GM19463 (cell line): ENCODE results near the gene ARID2.
A peak's percentile ranks its signal among the peaks of the same experiment; 100 is the strongest.

Experiments used
- ATAC-seq: cut with Tn5 transposase; IDR thresholded peaks from one replicate; pipeline ENCODE4 v1.9.1; 2021; ENCODE audit warnings: mild to moderate bottlenecking, moderate library complexity; ENCODE audit not compliant: unreplicated experiment

Gene ARID2

DNA sequence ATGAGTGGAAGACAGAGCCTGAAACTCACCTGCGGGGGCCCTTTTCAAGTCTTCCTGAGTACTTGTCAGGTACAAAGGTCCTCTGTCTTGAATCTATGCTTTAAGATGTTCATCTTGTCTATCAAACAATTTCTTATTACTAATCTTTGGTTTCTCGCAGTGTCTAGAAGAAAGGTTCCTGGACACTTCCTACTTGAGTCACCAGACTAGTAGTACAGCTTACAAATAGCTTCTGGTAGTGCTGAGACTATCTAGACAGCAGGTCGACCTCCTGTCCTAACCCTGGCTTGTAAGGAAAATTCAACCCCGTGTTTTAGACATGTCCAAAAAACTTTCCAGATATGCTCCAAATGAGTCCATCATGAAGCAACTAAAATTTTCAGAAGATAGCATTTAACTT lies 11.2 kb upstream of the ARID2 start:
- ATAC-seq, result no peak

DNA sequence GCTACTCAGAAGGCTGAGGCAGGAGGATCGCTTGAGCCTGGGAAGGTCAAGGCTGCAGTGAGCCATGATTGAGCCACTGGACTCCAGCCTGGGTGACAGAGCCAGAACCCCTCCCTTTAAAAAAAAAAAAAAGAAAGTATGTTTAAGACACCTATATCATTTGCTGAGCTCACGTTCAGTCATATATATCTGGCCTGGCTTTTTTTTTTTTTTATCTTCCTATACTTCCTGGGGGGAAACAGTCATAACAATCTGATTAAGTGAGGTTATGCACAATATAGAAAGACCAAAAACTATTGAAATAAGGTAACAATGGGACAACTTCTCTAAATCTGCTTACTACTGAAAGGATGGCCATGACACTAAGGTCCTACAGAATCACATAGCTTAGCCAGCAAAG lies 9.4 kb upstream of the ARID2 start:
- ATAC-seq, result no peak

GRCh38 chr12:45721369-45721768 lies 8.1 kb upstream of the ARID2 start:
- no peak for ATAC-seq

DNA sequence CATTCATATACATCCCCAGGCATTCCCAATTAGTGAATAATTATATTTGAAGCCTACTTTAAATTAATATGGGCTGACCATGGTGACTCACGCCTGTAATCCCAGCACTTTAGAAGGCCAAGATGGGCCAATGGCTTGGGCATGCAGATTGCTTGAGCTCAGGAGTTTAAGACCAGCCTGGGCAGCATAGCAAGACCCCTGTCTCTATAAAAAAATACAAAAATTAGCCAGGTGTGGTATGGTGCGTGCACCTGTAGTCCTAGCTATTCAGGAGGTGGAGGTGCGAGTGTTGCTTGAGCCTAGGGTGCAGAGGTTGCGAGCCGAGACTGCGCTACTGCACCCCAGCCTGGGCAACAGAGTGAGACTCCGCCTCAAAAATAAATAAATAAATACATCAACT lies 7.6 kb upstream of the ARID2 start:
- ATAC-seq, result no peak

DNA sequence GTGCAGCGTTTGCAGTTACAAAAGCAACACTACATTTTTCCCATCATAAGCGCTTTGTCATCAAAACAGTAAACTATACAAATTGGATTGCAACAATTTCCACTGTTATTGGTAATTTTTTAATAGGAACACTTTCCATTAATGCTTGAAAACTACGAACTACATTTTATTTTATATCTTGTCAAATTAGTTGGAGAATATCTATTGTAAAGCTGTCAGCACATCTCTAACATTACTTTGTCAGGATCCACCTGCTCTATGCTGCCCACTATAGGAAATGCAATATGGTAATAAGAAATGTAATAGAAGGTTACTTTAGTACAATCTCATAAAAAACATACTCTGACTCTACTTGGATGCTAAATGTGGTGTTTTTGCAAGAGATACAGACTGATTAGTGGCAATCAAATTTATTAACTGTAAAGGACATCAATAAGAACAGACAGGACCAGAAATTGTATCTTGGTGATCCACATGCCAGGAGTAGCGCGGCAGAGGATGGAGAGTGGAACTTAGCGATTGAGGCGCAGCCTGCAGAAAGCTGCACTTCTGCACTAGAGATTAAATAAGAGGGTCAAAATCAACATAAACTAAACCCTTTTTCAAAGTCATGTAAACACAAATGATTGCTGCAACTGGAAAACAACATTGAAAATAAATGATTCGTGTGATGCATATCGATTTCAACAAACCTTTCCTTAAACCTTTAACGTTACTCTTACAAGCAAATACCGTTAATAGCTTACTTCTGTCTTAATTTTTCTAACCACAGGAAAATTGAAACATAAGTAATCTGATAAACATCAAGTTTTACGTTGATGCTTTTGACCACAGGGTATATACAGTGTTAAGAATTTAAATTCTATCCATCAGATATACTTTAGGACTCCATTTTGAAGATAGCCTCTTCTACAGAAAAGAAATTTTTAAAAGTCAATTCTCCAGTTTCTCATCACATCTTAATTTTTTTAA lies 3.6 kb upstream of the ARID2 start:
- no peak for ATAC-seq

GRCh38 chr12:45726603-45727300 lies 2.8 kb upstream of the ARID2 start:
- ATAC-seq, result no peak

- peak; percentile 50 for ATAC-seq
Measured at GRCh38 chr12:45727301-45727979, 2.1 kb upstream of the ARID2 start.

- no peak for ATAC-seq
Measured at GRCh38 chr12:45727980-45728629, 1.4 kb upstream of the ARID2 start.

GRCh38 chr12:45728630-45729232 lies 775 bp upstream of the ARID2 start:
- peak; percentile 51 for ATAC-seq

GRCh38 chr12:45730084-45730347 lies 510 bp downstream of the ARID2 start:
- ATAC-seq, result no peak

DNA sequence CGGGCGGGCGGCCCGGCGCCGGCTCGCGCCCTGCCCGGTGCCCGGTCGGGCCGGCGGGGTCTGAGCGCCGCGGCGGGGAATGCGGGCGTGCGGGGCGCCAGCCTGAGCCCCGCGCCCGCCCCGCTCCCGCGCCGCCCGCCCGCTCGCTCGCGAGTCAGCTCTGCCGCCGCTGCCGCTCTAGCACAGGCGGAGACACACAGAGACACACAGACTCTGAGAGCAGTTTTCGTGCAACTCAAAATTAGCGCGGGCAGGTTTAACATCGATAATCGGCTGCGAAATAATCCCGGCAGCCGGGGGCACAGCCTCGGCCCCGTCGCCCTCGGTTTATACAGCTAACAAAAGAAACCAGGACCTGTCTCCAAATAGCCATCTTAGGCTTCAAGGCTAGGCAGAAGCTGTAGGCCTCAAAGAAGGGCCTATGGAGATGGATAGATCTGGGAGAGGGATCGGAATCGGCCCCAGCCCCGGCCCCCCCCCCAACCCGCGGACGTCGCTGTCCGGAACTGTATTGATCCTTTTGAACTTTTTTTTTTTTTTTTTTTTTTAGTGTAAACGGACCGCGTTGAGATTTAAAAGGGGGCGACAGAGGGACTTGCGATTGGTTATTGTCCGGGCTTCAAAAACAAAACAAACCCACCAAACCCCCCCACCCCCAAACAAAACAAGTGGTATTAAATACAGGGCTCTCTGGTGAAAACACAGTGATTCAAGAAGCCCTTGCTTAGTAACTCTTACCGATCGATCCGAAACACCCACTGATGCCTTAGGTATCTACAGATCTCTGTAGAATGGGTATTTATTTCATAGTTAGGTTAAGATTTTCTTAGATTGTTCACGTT lies 1.1 kb downstream of the ARID2 start:
- ATAC-seq, result no peak

DNA sequence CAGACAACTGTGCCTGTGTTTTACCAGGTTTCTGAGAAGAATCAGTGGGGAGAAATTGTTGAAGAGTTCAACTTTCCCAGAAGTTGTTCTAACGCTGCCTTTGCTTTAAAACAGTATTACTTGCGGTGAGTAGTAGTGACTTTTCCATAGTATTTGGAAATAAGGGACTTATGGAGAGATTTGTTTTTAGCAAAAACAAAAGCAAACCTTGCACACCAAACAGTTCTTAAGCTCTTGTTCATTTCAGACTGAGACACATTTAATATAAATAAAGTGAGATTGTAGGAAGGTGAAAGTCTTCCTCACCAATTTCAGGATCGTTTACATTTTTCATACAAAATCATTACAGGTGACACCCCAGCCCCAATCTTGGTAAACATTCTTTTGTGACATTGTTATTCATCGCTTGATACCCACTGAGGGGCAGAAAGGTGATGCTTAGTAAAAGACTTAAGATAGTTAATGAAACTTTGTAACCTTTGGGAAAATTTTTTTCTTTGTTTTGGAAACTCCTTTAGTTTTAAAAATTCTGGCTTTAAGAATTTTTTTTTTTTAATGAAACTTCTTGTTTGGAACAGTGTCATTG lies 1.8 kb downstream of the ARID2 start:
- no peak for ATAC-seq

- no peak for ATAC-seq
Measured at GRCh38 chr12:45732250-45732649, 2.7 kb downstream of the ARID2 start.

DNA sequence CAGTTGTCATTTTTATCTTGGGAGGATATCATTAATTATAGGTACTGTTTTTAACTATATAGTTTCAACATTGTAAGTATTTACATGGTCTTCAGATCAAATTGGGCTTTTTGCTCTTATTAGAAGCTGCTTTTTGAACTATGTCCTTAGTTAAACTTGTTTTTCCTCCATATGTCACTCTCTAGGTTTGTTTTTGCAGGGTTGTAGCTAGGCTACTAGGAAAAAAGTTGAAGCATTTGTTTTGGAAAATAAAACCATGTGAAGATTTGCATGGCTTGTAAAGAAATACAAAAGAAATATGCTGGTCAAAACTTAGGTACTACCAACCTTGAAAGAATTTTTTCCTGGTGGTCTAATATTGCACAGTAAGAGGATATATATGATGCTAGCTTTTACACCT lies 3.4 kb downstream of the ARID2 start:
- no peak for ATAC-seq

GRCh38 chr12:45737638-45738037 lies 8.1 kb downstream of the ARID2 start:
- ATAC-seq, result no peak

DNA sequence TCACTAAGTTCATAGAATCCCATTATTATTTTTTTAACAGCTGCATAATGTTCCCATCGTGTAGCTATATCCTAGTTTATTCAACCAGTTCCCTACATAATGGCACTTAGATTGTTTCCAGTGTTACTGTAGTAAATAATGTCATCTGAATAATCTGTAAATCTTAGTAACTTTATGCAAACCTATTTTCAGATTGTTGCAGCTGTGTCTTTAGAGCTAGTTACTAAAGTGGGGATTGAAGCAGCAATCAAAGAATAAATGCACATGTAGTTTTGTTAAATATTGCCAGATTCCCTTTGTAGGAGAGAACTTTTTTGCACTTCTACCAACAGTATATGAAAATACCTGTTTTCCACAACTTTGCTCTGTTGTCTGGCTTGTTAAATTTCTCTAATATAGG lies 13.1 kb downstream of the ARID2 start:
- no peak for ATAC-seq

- ATAC-seq, result no peak
Measured at GRCh38 chr12:45743247-45743646, 13.7 kb downstream of the ARID2 start.

DNA sequence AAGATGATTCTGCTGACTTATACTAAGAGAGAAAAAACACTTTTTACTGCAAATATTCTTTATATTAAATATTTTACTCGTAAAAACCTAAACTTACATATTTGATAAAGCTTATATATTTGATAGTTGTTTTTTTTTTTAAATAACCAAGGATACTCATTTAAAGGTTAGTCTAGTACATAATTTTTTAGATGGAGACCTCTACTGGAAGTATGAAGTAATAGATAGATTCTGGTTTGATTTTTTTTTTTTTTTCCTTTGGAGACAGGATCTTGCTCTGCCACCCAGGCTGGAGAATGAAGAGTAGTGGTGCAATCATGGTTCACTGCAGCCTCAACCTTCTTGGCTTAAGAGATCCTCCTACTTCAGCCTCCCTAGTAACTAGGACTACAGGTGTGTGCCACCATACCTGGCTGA lies 16.4 kb downstream of the ARID2 start:
- ATAC-seq, result no peak

DNA sequence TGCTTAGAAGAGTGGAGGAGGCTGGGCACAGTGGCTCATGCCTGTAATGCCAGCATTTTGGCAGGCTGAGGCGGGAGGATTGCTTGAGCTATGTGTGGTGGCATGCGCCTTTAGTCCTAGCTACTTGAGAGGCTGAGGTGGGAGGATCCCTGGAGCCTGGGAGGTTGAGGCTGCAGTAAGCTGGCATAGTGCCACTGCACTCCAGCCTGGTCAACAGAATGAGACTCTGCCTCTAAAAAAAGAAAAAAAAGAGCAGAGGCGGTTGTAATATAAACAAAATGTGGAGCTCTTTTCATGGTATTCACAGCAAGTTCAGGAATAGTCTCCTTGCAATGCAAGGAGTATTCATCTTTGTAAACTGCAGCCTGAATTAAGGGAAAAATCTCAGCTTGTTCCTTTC lies 27.2 kb downstream of the ARID2 start:
- no peak for ATAC-seq

- no peak for ATAC-seq
Measured at GRCh38 chr12:45757172-45757571, 27.7 kb downstream of the ARID2 start.
